Measurements from ENCODE around the gene SYNM. TPM values are rescaled to one million over a fixed set of nuclear protein-coding genes. Genes with fewer than 3 reads are reported as not detected.

The SYNM gene
- total RNA-seq, 4 donors from 2014 or later: 26.7 to 61.2 (median 45.3) TPM

Other genes starting within 250 kb of the SYNM start
- not detected for gene PGPEP1L, start 97.3 kb upstream of the SYNM start, total RNA-seq
- gene TTC23, start 144.5 kb downstream of the SYNM start, total RNA-seq: 10 to 100 TPM; 19.6 to 24.0 (median 23.2) TPM
- 10 to 100 TPM; 37.7 to 60.7 (median 45.8) TPM for gene LRRC28, start 146.4 kb downstream of the SYNM start, total RNA-seq

All from subcutaneous adipose tissue (tissue), 4 donors.